CD4-positive, alpha-beta memory T cell (primary cell): Measurements from ENCODE around the gene ST3GAL4. TPM values are rescaled to one million over a fixed set of nuclear protein-coding genes. Genes with fewer than 3 reads are reported as not detected.

Experiments
- CTCF ChIA-PET: fragments of 350-600 bp; sonication (Branson Sonifier 250); formaldehyde crosslinking; loops from one replicate; lab custom pipeline; 2021; ENCODE audit warnings: inconsistent platforms; ENCODE audit not compliant: partially characterized antibody; lab: Charles Lee
- POLR2A ChIA-PET: fragments of 350-600 bp; sonication (Branson Sonifier 250); formaldehyde crosslinking; loops from one replicate; lab custom pipeline; 2021; ENCODE audit not compliant: partially characterized antibody; lab: Charles Lee
- DNase-seq, 5 donors: peaks; one replicate each; pipeline versions ENCODE4 v3.0.0 to v3.0.0-alpha.2; 2020 to 2022; ENCODE audit warnings: mixed read lengths in 1 of 5
- H3K27ac ChIP-seq: one replicate; pipeline ENCODE4 v1.7.0; 2013; ENCODE audit warnings: low read depth, low read length
- H3K27me3 ChIP-seq: 2 replicates; pipeline ENCODE4 v1.7.0; 2013; ENCODE audit warnings: mild to moderate bottlenecking, low read length, moderate library complexity; ENCODE audit not compliant: insufficient read depth
- H3K36me3 ChIP-seq: 2 replicates; pipeline ENCODE4 v1.7.0; 2013; ENCODE audit warnings: mild to moderate bottlenecking, low read length, moderate library complexity; ENCODE audit not compliant: insufficient read depth
- H3K4me1 ChIP-seq: 2 replicates; pipeline ENCODE4 v1.7.0; 2013; ENCODE audit warnings: mild to moderate bottlenecking, low read length, moderate library complexity; ENCODE audit not compliant: insufficient read depth
- H3K4me3 ChIP-seq, 2 donors: one replicate each; pipeline ENCODE4 v1.7.0; 2013; ENCODE audit warnings: low read length in 2 of 2, mild to moderate bottlenecking in 1 of 2
- H3K9me3 ChIP-seq, 2 donors: one replicate each; pipeline ENCODE4 v1.7.0; 2013; ENCODE audit warnings: low read length in 2 of 2, control low read depth in 1 of 2; ENCODE audit not compliant: control insufficient read depth in 1 of 2
- H3K27ac Mint-ChIP-seq, 7 donors: one replicate each; pipeline ENCODE4 v1.8.0; 2020 to 2021; ENCODE audit warnings: mixed read lengths in 7 of 7, mild to moderate bottlenecking in 6 of 7, inconsistent platforms in 3 of 7, moderate library complexity in 3 of 7
- H3K27me3 Mint-ChIP-seq, 2 donors: one replicate each; pipeline ENCODE4 v1.8.0; 2020 to 2021; ENCODE audit warnings: mixed read lengths in 2 of 2
- H3K36me3 Mint-ChIP-seq, 2 donors: one replicate each; pipeline ENCODE4 v1.8.0; 2020 to 2021; ENCODE audit warnings: mixed read lengths in 2 of 2, inconsistent platforms in 1 of 2, mild to moderate bottlenecking in 1 of 2
- H3K4me1 Mint-ChIP-seq, 4 donors: one replicate each; pipeline ENCODE4 v1.8.0; 2020 to 2021; ENCODE audit warnings: mixed read lengths in 4 of 4, mild to moderate bottlenecking in 1 of 4
- H3K4me3 Mint-ChIP-seq, 8 donors: one replicate each; pipeline ENCODE4 v1.8.0; 2020 to 2021; ENCODE audit warnings: mixed read lengths in 8 of 8, mild to moderate bottlenecking in 7 of 8, moderate library complexity in 6 of 8, inconsistent platforms in 3 of 8
- H3K9me3 Mint-ChIP-seq, 8 donors: one replicate each; pipeline ENCODE4 v1.8.0; 2020 to 2021; ENCODE audit warnings: mixed read lengths in 8 of 8, mild to moderate bottlenecking in 5 of 8, inconsistent platforms in 3 of 8, moderate library complexity in 1 of 8
- intact Hi-C: fragments of 100-400 bp; cut with micrococcal nuclease; formaldehyde crosslinking; loops from one replicate; pipeline ENCODE4 v1.15.1; 2023
- polyA plus RNA-seq, 2 donors: library from polyadenylated mRNA; unstranded; fragments of 300-500 nt; fragmentation: Illumina TruSeq; gene quantifications; one replicate each; pipeline ENCODE4 v1.2.3, GENCODE V29; 2021
- total RNA-seq, 2 experiments: library from RNA; stranded (reverse); gene quantifications; one replicate each; pipeline ENCODE4 v1.2.3, GENCODE V29; 2021

Gene ST3GAL4
- total and polyA plus RNA-seq, 4 experiments from 2014 or later = 2.6 to 5.9 (median 3.6) TPM

GRCh38 chr11:126350836-126351235 lies 4.7 kb upstream of the ST3GAL4 start:
- Histone ChIP-seq H3K27me3 (no peaks in the 10 kb centered on the region), H3K36me3 (no peaks in the 10 kb centered on the region), H3K9me3 (no peaks in the 10 kb centered on the region), H3K4me1 (peaks cover 14% of the 10 kb centered on the region), H3K27ac (no peak overlapping the region), H3K4me3 (no peak overlapping the region)
- CTCF ChIA-PET = no interaction called here
- H3K9me3 Mint-ChIP-seq = no peaks in the 10 kb centered on the region
- intact Hi-C loops = no loop called here
- DNase-seq = no peak
- peak overlapping the region in 2 of 7 donors; percentile 9 to 16 for H3K27ac Mint-ChIP-seq
- no peak overlapping the region for H3K4me3 Mint-ChIP-seq
- H3K36me3 Mint-ChIP-seq = peaks cover 0 to 23% of the 10 kb centered on the region in 2 donors
- H3K4me1 Mint-ChIP-seq = peaks cover 15 to 31% (median 18%) of the 10 kb centered on the region in 4 donors
- H3K27me3 Mint-ChIP-seq = no peaks in the 10 kb centered on the region
- POLR2A ChIA-PET = no interaction called here

GRCh38 chr11:126352163-126352562 lies 3.3 kb upstream of the ST3GAL4 start:
- Mint-ChIP-seq H3K9me3 (no peaks in the 10 kb centered on the region), H3K4me1 (peaks cover 15 to 37% (median 18%) of the 10 kb centered on the region in 4 donors), H3K27ac (no peak overlapping the region), H3K36me3 (peaks cover 0 to 16% of the 10 kb centered on the region in 2 donors), H3K27me3 (no peaks in the 10 kb centered on the region), H3K4me3 (no peak overlapping the region)
- ChIA-PET POLR2A (interaction anchor here (0.6 kb wide), 1 partner anchor 9 kb away, joined by 3 read pairs; no protein-coding TSS in a partner anchor), CTCF (no interaction called here)
- H3K9me3 ChIP-seq = no peaks in the 10 kb centered on the region
- H3K27me3 ChIP-seq = no peaks in the 10 kb centered on the region
- no peak for DNase-seq
- peaks cover 20% of the 10 kb centered on the region for H3K4me1 ChIP-seq
- no peak overlapping the region for H3K4me3 ChIP-seq
- H3K36me3 ChIP-seq = no peaks in the 10 kb centered on the region
- no peak overlapping the region for H3K27ac ChIP-seq
- intact Hi-C loops = no loop called here

- CTCF ChIA-PET = interaction anchor here (1.1 kb wide), 1 partner anchor 127 kb away, joined by 3 read pairs; no protein-coding TSS in a partner anchor
- peaks cover 20% of the 10 kb centered on the region for H3K4me1 ChIP-seq
Measured at GRCh38 chr11:126352934-126353801, 2.3 kb upstream of the ST3GAL4 start.

GRCh38 chr11:126354631-126355323 lies 709 bp upstream of the ST3GAL4 start:
- Mint-ChIP-seq H3K27me3 (no peaks in the 10 kb centered on the region), H3K4me3 (peak overlapping the region; percentile 82 to 92 (median 88)), H3K9me3 (no peaks in the 10 kb centered on the region), H3K27ac (peak overlapping the region in 6 of 7 donors; percentile 32 to 86 (median 40)), H3K4me1 (peaks cover 12 to 38% (median 18%) of the 10 kb centered on the region in 4 donors), H3K36me3 (peaks cover 0 to 1% of the 10 kb centered on the region in 2 donors)
- H3K4me1 ChIP-seq = peaks cover 20% of the 10 kb centered on the region
- CTCF ChIA-PET = interaction anchor here (1.1 kb wide), 1 partner anchor 125 kb away, joined by 3 read pairs; no protein-coding TSS in a partner anchor
- intact Hi-C loops = loop anchor here (5.0 kb wide), 2 partner anchors 42 to 72 kb away; partner anchors contain the start of gene TIRAP
- H3K36me3 ChIP-seq = no peaks in the 10 kb centered on the region
- H3K4me3 ChIP-seq = peak overlapping the region; percentile 57 to 60
- no peaks in the 10 kb centered on the region for H3K27me3 ChIP-seq
- no peak for DNase-seq
- POLR2A ChIA-PET = interaction anchor here (1.1 to 1.4 kb wide), 4 partner anchors 15 to 762 kb away, joined by 3 to 4 read pairs (median 3); partner anchors contain the start of genes DCPS and STT3A
- peak overlapping the region; percentile 60 for H3K27ac ChIP-seq
- no peaks in the 10 kb centered on the region for H3K9me3 ChIP-seq

More at GRCh38 chr11:126352934-126353801, 2.3 kb upstream of the ST3GAL4 start:
- Histone ChIP-seq H3K27me3 (no peaks in the 10 kb centered on the region), H3K36me3 (no peaks in the 10 kb centered on the region), H3K4me3 (no peak overlapping the region), H3K27ac (no peak overlapping the region), H3K9me3 (no peaks in the 10 kb centered on the region)
- intact Hi-C loops = no loop called here
- peak overlapping the region in 7 of 8 donors; percentile 33 to 65 (median 45) for H3K4me3 Mint-ChIP-seq
- no peak for DNase-seq
- H3K27me3 Mint-ChIP-seq = no peaks in the 10 kb centered on the region
- POLR2A ChIA-PET = interaction anchor here (0.6 to 1.4 kb wide), 3 partner anchors 13 to 73 kb away, joined by 3 to 4 read pairs (median 4); partner anchors contain the start of gene DCPS
- H3K9me3 Mint-ChIP-seq = no peaks in the 10 kb centered on the region
- H3K27ac Mint-ChIP-seq = peak overlapping the region in 5 of 7 donors; percentile 7 to 75 (median 32)
- H3K4me1 Mint-ChIP-seq = peaks cover 15 to 38% (median 18%) of the 10 kb centered on the region in 4 donors
- peaks cover 0 to 13% of the 10 kb centered on the region in 2 donors for H3K36me3 Mint-ChIP-seq

- intact Hi-C loops = loop anchor here (5.0 kb wide), 2 partner anchors 44 to 74 kb away; partner anchors contain the start of gene TIRAP
- Mint-ChIP-seq H3K27me3 (no peaks in the 10 kb centered on the region), H3K4me1 (peaks cover 13 to 38% (median 18%) of the 10 kb centered on the region in 4 donors), H3K9me3 (no peaks in the 10 kb centered on the region), H3K4me3 (peak overlapping the region; percentile 67 to 81 (median 76)), H3K36me3 (peaks cover 0 to under 1% of the 10 kb centered on the region in 2 donors), H3K27ac (peak overlapping the region in 2 of 7 donors; percentile 14 to 52)
- Histone ChIP-seq H3K4me1 (peaks cover 20% of the 10 kb centered on the region), H3K9me3 (no peaks in the 10 kb centered on the region), H3K27me3 (no peaks in the 10 kb centered on the region), H3K4me3 (peak overlapping the region in 1 of 2 donors; percentile 46), H3K27ac (no peak overlapping the region), H3K36me3 (no peaks in the 10 kb centered on the region)
- ChIA-PET CTCF (interaction anchor here (1.4 kb wide), 1 partner anchor 14 kb away, joined by 4 read pairs; no protein-coding TSS in a partner anchor), POLR2A (interaction anchor here (0.6 to 1.4 kb wide), 9 partner anchors 16 to 764 kb away, joined by 3 to 4 read pairs (median 3); partner anchors contain the start of genes DCPS, FAM118B, FOXRED1 and HYLS1)
- DNase-seq = no peak
Measured at GRCh38 chr11:126355926-126356897, 726 bp downstream of the ST3GAL4 start.
